Natural killer cell (primary cell): Measurements from ENCODE around the gene ANXA10. TPM values are rescaled to one million over a fixed set of nuclear protein-coding genes. Genes with fewer than 3 reads are reported as not detected.

Experiments
- ATAC-seq, 3 donors: fragments of 150-1000 bp in 2 of 3; fragments of 200-7000 bp in 1 of 3; cut with Tn5 transposase; 1 replicate in 1 of 3; 2 replicates in 2 of 3; pipeline ENCODE4 v1.10.0; 2021; ENCODE audit warnings: mild to moderate bottlenecking in 2 of 3, moderate library complexity in 2 of 3
- DNase-seq, 2 donors: peaks; one replicate each; pipeline versions ENCODE4 v3.0.0 to v3.0.0-alpha.2; 2013 to 2021; ENCODE audit warnings: mixed read lengths in 1 of 2
- H3K27ac ChIP-seq: one replicate; pipeline ENCODE4 v1.5.1; 2013; ENCODE audit warnings: mild to moderate bottlenecking, low read length
- H3K27me3 ChIP-seq: one replicate; pipeline ENCODE4 v1.6.1; 2013; ENCODE audit warnings: low read length; ENCODE audit not compliant: control insufficient read depth, insufficient read depth
- H3K36me3 ChIP-seq: one replicate; pipeline ENCODE4 v1.6.1; 2013; ENCODE audit warnings: low read length; ENCODE audit not compliant: control insufficient read depth, insufficient read depth
- H3K4me1 ChIP-seq: one replicate; pipeline ENCODE4 v1.6.1; 2013; ENCODE audit warnings: low read length; ENCODE audit not compliant: control insufficient read depth, insufficient read depth
- H3K4me3 ChIP-seq: one replicate; pipeline ENCODE4 v1.5.1; 2013; ENCODE audit warnings: low read length
- H3K9me3 ChIP-seq: one replicate; pipeline ENCODE4 v1.6.1; 2013; ENCODE audit warnings: low read length; ENCODE audit not compliant: control insufficient read depth, insufficient read depth
- H3K27ac Mint-ChIP-seq, 2 donors: one replicate each; pipeline ENCODE4 v1.8.0; 2022; ENCODE audit warnings: mild to moderate bottlenecking in 2 of 2, mixed read lengths in 2 of 2, moderate library complexity in 1 of 2
- H3K27me3 Mint-ChIP-seq, 2 donors: one replicate each; pipeline ENCODE4 v1.8.0; 2022; ENCODE audit warnings: low read depth in 2 of 2, mixed read lengths in 2 of 2
- H3K36me3 Mint-ChIP-seq: one replicate; pipeline ENCODE4 v1.8.0; 2022; ENCODE audit warnings: mixed read lengths
- H3K4me1 Mint-ChIP-seq, 2 donors: one replicate each; pipeline ENCODE4 v1.8.0; 2022; ENCODE audit warnings: mixed read lengths in 2 of 2
- H3K4me3 Mint-ChIP-seq: one replicate; pipeline ENCODE4 v1.8.0; 2022; ENCODE audit warnings: mild to moderate bottlenecking, moderate library complexity, mixed read lengths
- H3K9me3 Mint-ChIP-seq, 2 donors: one replicate each; pipeline ENCODE4 v1.8.0; 2022; ENCODE audit warnings: mixed read lengths in 2 of 2
- CTCF ChIP-seq: fragments of 200-600 bp; IDR thresholded peaks from one replicate; pipeline ENCODE4 v1.8.0; 2022; ENCODE audit warnings: antibody characterized with exemption
- WGBS: methylation state at CpG from one replicate; pipeline ENCODE4 v1.1.7; 2013; ENCODE audit warnings: missing lambda C conversion rate; ENCODE audit not compliant: insufficient coverage; 5-methylcytosine and 5-hydroxymethylcytosine counted together
- intact Hi-C: fragments of 100-400 bp; cut with micrococcal nuclease; formaldehyde crosslinking; loops from one replicate; pipeline ENCODE4 v1.14.2; 2022
- total RNA-seq, 4 donors: library from RNA; stranded (reverse); fragments of 120-200 nt in 1 of 4; gene quantifications; one replicate each; pipeline versions ENCODE4 v1.2.3 to v1.2.4, GENCODE V29; 2013 to 2022

ANXA10 gene
- total RNA-seq, 3 donors from 2014 or later (not counting 1 experiment from before 2014, with no cell fraction given), result not detected

GRCh38 chr4:168126952-168127351, 34.6 kb downstream of the ANXA10 start:
- H3K4me1 ChIP-seq, result no peaks in the 10 kb centered on the region
- no peaks in the 10 kb centered on the region for H3K36me3 ChIP-seq
- Mint-ChIP-seq H3K36me3 (no peaks in the 10 kb centered on the region), H3K4me1 (no peaks in the 10 kb centered on the region), H3K27ac (no peak overlapping the region), H3K9me3 (peaks cover 4 to 8% of the 10 kb centered on the region in 2 donors), H3K27me3 (no peaks in the 10 kb centered on the region), H3K4me3 (no peak overlapping the region)
- TF ChIP-seq CTCF, result no peak
- no peak for DNase-seq
- no peaks in the 10 kb centered on the region for H3K9me3 ChIP-seq
- no peak overlapping the region for H3K4me3 ChIP-seq
- no peak overlapping the region for H3K27ac ChIP-seq
- 71% methylated on average over 1 of the region's 2 CpGs for WGBS
- no peaks in the 10 kb centered on the region for H3K27me3 ChIP-seq
- intact Hi-C loops, result no loop called here
- ATAC-seq, result no peak

- Histone ChIP-seq H3K36me3 (no peaks in the 10 kb centered on the region), H3K4me3 (no peak overlapping the region), H3K9me3 (no peaks in the 10 kb centered on the region), H3K27me3 (no peaks in the 10 kb centered on the region), H3K4me1 (no peaks in the 10 kb centered on the region), H3K27ac (no peak overlapping the region)
- no peaks in the 10 kb centered on the region for H3K4me1 Mint-ChIP-seq
- intact Hi-C loops, result no loop called here
- ATAC-seq, result no peak
- no peak for DNase-seq
- H3K27ac Mint-ChIP-seq, result no peak overlapping the region
- H3K36me3 Mint-ChIP-seq, result no peaks in the 10 kb centered on the region
- H3K27me3 Mint-ChIP-seq, result no peaks in the 10 kb centered on the region
- no peak overlapping the region for H3K4me3 Mint-ChIP-seq
- peaks cover 4 to 8% of the 10 kb centered on the region in 2 donors for H3K9me3 Mint-ChIP-seq
- no peak for TF ChIP-seq CTCF
Measured at GRCh38 chr4:168128601-168129000, 36.3 kb downstream of the ANXA10 start.

GRCh38 chr4:168129046-168129772, 36.9 kb downstream of the ANXA10 start:
- no peak for TF ChIP-seq CTCF
- ATAC-seq, result no peak
- H3K27ac ChIP-seq, result no peak overlapping the region
- peaks cover 4 to 7% of the 10 kb centered on the region in 2 donors for H3K9me3 Mint-ChIP-seq
- intact Hi-C loops, result no loop called here
- no peaks in the 10 kb centered on the region for H3K27me3 ChIP-seq
- H3K36me3 Mint-ChIP-seq, result no peaks in the 10 kb centered on the region
- H3K9me3 ChIP-seq, result no peaks in the 10 kb centered on the region
- no peak overlapping the region for H3K4me3 Mint-ChIP-seq
- H3K36me3 ChIP-seq, result no peaks in the 10 kb centered on the region
- H3K4me3 ChIP-seq, result no peak overlapping the region
- DNase-seq, result no peak
- H3K27ac Mint-ChIP-seq, result no peak overlapping the region
- WGBS, result 79% methylated on average over 3 of the region's 6 CpGs
- no peaks in the 10 kb centered on the region for H3K27me3 Mint-ChIP-seq
- no peaks in the 10 kb centered on the region for H3K4me1 Mint-ChIP-seq
- no peaks in the 10 kb centered on the region for H3K4me1 ChIP-seq

GRCh38 chr4:168129802-168130201, 37.5 kb downstream of the ANXA10 start:
- no peaks in the 10 kb centered on the region for H3K4me1 Mint-ChIP-seq

More at GRCh38 chr4:168129802-168130201, 37.5 kb downstream of the ANXA10 start:
- 100% methylated on average over 1 of the region's 2 CpGs for WGBS
- Histone ChIP-seq H3K4me3 (no peak overlapping the region), H3K27me3 (no peaks in the 10 kb centered on the region), H3K9me3 (no peaks in the 10 kb centered on the region), H3K27ac (no peak overlapping the region), H3K4me1 (no peaks in the 10 kb centered on the region), H3K36me3 (no peaks in the 10 kb centered on the region)
- H3K36me3 Mint-ChIP-seq, result no peaks in the 10 kb centered on the region
- no peak overlapping the region for H3K27ac Mint-ChIP-seq
- no peak for ATAC-seq
- no peak for TF ChIP-seq CTCF
- no peak for DNase-seq
- H3K27me3 Mint-ChIP-seq, result no peaks in the 10 kb centered on the region
- intact Hi-C loops, result no loop called here
- H3K9me3 Mint-ChIP-seq, result peaks cover 4 to 5% of the 10 kb centered on the region in 2 donors
- H3K4me3 Mint-ChIP-seq, result no peak overlapping the region
